Islet precursor cell (in vitro differentiated cells): ENCODE results near the gene FADS2.
"Not testable (repeated sequence)": the region's sequence is repeated elsewhere in the genome, so short reads cannot be mapped to it uniquely, and the experiment has no call there.

Experiments used
- DNase-seq: peaks from one replicate; pipeline ENCODE4 v3.0.0-alpha.2; 2018

The FADS2 gene

DNA sequence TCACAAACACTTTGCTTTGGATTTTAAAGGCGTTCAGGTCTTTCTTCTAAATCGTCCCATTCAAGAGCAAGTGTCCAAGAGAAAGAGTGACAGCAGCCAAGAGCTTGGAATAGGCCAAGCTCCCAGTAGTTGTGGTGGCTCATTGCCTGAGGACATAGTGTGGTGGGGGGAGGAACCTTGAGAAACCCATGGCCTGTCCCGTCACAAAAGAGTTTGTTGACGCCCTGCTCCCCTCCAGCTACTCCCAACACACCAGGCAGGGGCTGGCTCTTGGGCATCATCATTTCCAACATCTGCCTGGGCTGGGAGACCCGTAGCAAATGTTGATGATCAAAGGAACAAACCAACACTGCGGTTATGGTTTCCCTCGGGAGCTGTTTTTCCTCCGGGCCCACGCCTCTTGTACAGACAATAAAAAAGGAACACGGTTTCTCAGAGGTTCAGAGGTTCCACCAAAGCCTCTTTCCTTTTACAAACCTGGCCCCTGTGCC, 42.5 kb downstream of the FADS2 start:
- no peak for DNase-seq

- peak; percentile 94 for DNase-seq
These were observed 43.1 kb downstream of the FADS2 start for GRCh38 chr11:61871158-61871597.

DNA sequence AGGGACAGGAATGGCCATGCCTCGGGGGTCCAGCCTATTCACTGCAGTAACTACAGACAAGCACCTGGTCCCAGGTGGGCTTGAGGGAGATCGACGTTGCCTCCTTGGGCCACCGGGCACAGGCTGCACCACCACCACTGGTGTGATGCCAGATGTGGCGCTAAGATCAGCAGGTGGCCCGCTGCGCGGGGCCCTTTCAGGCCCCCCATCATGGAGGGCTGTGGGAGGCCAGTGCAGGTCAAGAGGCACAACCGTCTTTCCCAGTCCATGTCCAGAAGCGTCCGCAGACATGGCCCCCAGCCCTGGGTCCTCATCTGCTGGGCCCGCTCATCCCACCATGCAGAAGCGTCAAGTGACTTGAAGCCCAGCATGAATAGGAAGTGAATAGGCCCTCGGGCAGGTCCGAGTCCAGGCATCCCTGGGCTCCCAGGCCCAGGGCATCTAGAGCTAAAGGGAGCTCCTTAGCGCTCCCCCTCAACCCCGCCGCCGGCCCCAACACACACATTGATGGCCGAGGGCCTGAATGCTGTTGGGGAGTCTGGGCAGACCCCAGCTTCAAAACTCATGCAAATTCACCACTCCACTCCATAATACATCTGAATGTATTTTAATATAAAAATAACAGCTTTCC, 45.0 kb downstream of the FADS2 start:
- DNase-seq, result no peak

- DNase-seq, result no peak
These were observed 45.7 kb downstream of the FADS2 start for GRCh38 chr11:61873588-61874376.

GRCh38 chr11:61874377-61874809, 46.3 kb downstream of the FADS2 start:
- DNase-seq, result no peak

GRCh38 chr11:61874853-61875252, 46.8 kb downstream of the FADS2 start:
- no peak for DNase-seq

GRCh38 chr11:61875698-61876097, 47.6 kb downstream of the FADS2 start:
- DNase-seq, result no peak

DNA sequence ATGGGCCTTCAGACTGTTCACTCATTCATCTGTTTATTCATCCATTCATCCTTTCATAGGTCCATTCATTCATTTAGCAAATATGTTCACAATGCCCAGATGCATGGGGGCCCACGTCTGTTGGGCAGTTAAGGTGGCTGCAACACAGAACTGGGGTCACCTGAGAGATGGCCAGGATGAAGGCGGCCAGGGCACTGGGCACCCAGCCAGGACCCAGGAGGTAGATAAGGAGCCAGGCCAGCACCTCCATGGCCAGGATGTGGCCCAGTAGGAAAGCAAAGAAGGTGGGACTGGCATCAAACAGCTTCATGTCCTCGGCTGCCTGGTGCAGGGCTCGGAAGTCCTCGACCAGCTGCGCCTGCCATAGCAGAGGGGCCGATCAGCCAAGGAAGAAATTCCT, 51.1 kb downstream of the FADS2 start:
- DNase-seq, result no peak

DNA sequence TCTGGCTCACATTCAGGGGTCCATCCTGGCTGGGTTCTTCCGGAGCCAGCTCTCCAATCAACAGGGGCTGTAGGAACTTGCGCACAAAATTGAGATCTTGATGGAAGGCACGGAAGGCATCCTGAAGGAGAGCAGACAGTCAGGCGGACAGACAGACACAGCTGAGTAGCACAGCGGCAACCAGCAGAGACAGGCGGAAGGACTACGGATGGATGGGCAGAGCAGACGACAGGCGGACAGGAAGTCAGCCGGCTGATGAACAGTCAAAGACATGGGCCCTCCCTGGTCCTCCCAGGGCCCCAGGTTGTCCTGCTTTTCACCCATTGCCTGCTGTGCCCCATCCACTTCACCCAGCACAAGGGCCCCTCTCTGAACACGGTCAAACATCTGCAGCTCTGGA, 51.9 kb downstream of the FADS2 start:
- DNase-seq, result no peak

DNA sequence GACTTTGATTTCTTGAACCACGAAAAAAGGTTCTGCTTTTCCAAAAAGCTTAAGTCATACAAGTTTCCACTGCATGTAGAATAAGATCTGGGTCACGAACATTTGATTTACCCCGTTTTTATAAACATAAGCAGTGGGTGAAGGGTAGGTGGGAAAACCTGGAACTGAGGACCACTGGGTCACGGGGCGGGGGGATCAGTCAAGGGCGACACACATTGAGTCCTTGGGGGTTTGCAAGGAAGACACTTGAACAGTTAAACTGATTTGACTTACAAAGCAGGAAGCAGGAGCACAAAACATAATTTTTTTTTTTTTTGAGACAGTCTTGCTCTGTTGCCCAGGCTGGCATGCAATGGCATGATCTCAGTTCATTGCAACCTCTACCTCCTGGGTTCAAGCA, 52.4 kb downstream of the FADS2 start:
- no peak for DNase-seq

GRCh38 chr11:61881397-61881796, 53.3 kb downstream of the FADS2 start:
- no peak for DNase-seq

DNA sequence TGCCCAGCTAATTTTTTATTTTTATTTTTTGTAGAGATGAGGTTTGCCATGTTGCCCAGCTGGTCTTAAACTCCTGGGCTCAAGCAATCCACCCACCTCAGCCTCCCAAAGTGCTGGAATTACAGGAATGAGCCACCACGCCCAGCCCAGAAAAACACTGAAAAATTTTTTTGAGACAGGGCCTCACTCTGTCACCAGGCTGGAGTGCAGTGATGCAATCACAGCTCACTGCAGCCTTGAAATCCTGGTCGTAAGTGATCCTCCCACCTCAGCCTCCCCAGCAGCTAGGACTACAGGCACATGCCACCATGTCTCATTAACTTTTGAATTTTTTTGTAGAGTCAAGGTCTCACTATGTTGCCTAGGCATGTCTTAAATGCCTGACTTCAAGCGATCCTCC, 54.2 kb downstream of the FADS2 start:
- not testable (repeated sequence) for DNase-seq

- DNase-seq, result no peak
These were observed 54.8 kb downstream of the FADS2 start for GRCh38 chr11:61882879-61883278.

- DNase-seq, result no peak
These were observed 55.2 kb downstream of the FADS2 start for GRCh38 chr11:61883327-61883726.

DNA sequence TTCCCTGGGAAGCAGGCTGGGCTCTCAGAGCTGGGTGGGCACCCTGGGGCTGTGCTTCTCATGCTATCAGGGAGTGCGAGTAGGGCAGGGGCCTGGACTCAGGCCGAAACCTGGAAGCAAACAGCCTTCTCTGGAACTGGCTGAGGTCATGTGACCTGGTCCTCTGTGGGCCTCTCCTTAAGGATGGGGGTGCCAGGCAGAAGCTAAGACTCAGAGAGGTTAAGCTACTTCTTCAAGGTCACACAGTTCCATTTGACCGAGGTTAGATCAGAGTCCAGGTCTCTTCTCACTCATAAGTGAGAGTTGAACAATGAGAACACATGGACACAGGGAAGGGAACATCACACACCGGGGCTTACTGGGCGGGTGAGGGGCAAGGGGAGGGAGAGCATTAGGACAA, 55.8 kb downstream of the FADS2 start:
- DNase-seq, result no peak

DNA sequence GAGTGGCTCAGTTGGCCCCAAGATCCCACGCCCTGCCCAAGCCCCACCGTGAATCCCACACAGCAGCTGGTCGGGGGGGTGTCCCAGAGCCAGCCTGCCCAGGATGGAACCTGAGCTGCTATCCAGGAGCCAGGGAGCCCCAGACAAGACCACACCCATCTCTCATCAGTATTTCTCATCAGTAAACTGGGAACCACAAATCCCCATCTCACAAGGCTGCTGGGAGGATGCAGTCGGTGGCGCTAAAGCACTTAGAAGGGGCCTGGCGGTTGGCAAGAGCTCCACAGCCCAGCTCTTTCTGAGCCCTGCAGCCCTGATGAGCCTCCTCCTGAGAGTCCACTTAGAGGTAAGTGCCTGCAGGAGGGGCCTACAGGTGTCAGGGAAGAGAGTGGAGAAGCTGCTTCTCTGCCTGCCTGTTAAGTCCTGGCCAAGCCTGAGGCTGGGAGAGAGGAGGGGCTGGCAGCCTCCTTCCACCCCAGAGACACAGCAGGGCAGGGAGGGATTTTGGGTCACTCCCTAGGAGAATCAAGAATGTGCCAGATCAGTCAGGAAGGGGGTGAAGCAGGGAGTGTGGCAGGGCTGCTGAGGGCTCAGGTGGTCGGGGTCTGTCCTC, 57.2 kb downstream of the FADS2 start:
- no peak for DNase-seq

DNA sequence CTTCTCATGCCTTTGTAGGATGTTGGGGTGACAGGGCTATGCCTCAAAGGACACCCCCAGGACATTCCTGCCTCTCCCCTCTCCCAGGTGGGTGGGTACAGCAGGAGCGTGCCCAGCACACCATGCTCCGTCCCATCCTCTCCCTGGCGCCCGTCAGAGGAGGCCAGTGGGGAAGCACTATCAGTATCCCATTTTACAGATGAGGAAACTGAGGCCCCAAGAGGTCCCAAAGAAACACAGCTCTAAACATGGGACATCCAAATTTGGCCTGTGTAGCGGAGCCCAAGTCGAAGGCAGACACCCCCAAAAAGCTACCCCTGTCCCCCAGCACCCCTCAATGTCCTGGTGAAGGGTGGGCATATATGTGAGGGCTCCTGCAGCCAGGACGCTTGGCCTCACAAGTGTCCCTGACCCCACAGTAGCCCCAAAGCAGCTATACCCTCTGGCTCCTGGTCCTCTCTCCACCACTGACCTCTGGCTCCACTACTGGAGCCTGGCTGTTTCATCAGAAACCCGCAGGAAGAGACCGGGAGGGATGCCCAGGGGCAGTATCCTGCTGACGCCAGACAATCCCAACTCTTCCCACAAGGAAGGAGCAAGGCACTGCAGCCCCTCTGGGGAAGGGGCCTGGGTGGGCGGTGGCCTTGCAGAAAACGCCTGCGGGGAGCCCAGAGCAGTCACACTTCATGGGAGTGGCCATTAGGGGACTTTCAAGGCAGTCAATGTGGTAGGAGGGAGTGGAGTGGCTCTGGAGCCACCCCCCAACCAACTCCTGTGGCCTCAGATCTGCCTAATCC, 57.9 kb downstream of the FADS2 start:
- no peak for DNase-seq

- DNase-seq, result no peak
These were observed 58.5 kb downstream of the FADS2 start for GRCh38 chr11:61886643-61887042.

GRCh38 chr11:61887839-61888494, 59.9 kb downstream of the FADS2 start:
- DNase-seq, result peak; percentile 74

DNA sequence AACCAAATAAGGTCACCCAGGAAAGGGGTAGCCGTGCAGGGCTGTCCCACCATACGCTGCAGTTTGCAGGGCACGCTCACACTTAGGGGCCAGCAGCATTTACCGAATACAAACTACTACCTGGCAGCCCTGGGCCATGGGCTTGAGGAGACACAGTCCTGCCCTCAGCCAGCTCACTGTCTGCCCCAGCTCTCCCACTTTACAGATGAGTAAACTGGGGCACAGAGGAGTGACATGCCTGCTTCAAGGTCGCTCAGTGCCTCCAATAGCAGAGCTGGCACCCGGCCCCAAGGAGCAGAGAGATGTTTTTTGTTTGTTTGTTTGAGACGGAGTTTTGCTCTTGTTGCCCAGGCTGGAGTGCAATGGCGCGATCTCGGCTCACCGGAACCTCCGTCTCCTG, 60.5 kb downstream of the FADS2 start:
- DNase-seq, result no peak

DNA sequence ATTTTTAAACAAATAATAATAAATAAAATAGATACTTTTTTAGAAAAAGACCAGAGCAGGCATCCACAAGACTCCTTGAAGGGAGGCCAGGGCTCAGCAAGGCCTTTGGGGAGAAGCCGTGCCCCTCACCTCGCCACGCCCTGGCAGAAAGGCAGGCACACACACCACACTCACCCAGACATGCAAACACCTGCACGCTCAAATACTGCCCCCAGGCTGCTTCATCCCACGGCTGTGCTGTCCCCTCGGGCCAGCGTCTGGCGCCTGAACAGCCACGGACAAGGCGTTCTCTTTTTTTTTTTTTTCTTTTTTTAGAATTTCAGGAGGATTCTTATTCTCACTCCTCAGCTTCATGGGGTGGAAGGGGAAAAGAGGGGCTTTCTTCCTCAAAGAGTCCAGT, 61.7 kb downstream of the FADS2 start:
- no peak for DNase-seq

GRCh38 chr11:61890529-61891330, 62.6 kb downstream of the FADS2 start:
- peak; percentile 94 for DNase-seq
